ELF-1 (cell line): ENCODE data around the gene ALKBH6.

Experiments
- DNase-seq: peaks from one replicate; pipeline ENCODE4 v3.0.0-alpha.2; 2016; ENCODE audit warnings: low read depth, low spot score

Gene ALKBH6

DNA sequence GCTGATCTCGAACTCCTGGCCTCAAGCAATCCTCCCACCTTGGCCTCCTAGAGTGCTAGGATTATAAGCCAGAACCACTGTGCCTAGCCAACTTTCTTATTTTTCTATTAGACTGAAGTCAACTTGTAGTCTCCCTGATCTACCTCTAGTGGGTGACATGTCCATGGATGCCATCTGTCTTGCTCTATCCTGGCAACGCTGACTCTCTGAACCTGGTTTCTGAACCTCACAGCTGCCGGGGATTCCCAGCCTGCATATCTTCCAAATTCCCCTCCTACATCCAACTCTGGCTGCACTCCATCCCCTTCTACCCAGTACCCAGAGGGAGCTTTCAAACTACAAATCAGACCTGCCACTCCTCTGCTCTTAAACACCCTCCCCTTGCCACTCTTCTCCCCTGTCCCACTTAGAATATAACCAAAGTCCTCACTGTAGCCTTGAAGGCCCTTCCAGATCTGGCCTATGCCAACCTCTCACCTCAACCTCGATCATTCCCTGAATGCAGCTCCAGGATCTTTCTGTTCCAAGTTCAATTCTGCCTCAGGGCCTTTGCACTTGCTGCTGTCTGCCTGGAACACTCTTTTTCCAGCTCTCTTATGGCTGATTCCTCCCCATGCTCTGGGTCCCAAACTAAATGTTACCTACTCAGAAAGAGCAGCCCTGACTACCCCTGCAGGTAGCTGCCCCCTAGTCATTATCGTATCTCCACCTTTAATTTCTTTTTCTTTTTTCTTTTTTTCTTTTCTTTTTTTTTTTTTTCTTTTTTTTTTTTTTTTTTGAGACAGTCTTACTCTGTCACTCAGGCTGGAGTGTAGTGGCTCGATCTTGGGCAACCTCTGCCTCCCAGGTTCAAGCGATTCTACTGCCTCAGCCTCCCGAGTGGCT is 16.5 kb upstream of the ALKBH6 start:
- DNase-seq, result no peak

DNA sequence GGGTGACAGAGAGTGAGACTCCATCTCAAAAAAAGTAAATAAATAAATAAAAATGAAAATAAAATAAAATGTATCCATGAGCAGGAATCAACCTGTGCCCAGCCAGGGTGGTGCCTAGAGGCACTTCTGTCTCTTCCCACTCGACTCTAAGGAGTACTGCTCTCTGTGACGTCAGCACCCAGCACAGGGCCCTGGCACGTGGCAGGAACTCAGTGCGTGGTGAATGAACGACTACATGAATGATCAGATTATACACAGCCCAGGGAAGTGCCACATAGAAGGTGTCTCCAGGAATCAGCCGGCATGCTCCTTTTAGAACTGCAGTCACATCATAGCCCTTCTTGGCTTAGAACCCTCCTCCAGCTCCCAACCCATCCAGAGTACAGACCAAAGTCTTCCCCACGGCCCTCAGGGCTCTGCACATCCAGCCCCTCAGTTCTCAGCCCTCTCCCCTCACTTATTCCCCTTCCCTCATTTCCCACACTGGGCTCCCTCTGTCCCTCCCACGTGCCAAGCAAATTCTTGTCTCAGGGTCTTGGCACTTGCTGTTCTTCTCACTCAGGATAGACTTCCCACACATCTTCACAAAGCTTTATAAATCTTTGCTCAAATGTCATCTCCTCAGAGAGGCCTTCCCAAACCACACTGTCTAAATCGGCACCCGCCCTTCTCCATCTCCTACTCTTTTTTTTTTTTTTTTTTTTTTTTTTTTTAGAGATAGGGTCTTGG is 14.5 kb upstream of the ALKBH6 start:
- DNase-seq, result no peak

DNA sequence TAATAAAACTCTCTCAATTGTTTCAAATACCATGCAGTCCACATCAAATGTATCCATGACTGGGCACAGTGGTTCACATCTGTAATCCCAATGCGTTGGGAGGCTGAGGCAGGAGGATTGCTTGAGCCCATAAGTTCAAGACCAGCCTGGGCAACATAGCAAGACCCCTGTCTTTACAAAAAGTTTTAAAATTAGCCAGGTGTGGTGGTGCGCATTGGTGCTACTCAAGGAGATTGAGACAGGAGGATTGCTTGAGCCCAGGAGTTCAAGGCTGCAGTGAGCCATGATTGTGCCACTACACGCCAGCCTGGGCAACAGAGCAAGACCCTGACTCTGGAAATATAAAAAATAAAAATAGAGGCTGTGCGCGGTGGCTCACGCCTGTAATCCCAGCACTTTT is 13.7 kb upstream of the ALKBH6 start:
- no peak for DNase-seq

DNA sequence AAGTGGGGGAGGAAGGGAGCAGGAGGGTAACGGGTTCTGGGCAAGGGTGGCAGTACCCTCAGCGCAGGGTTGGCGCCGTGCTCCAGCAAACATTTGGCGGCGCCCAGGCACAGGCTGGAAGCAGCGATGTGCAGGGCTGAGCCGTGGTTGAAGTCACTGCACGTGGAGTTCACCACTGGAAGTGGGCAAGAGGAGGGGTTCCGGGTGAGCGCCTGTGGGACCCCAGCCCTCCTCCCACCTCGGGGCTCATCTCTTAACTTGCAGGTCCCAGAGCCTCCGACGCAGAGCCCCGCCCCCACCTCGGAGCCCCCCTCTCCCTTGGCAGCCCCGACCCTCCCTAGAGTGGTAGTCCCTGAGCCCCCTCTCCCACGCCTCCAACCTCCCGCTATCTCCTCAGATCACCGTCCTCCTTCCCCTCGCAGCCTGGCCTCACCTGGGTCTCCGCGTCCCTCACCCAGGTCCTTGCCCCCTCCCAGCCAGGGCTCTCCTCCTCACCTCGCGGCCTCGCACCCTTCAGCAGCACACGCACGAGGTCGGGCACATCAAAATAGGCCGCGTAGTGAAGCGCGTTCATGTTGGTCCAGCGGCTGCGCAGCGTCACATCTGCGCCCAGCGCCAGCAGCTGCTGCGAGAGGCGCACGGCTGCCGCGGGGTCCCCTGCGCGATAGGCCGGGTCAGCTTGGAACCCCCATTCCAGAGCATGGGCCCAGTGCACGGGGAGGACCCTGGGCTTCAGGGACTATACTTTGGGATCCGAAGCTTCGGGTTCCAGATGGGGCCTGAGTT is 12.3 kb upstream of the ALKBH6 start:
- DNase-seq, result no peak

DNA sequence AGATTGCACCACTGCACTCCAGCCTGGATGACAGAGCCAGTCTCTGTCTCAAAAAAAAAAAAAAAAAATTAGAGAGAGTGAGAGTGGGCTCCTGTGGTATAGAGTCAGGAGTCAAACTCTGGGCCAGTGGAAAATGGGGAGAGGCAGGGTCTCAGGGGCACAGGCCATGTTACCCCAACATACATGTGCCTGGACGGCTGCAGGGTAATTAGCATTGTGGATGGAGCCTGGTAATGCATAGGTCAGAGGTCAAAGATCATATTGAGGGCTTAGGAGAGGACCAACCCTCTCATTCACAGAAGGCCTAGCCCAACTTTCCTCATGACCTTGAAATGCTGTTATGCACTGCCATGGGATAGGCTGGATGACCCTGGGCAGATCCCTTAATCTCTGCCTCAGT is 11.5 kb upstream of the ALKBH6 start:
- no peak for DNase-seq

DNA sequence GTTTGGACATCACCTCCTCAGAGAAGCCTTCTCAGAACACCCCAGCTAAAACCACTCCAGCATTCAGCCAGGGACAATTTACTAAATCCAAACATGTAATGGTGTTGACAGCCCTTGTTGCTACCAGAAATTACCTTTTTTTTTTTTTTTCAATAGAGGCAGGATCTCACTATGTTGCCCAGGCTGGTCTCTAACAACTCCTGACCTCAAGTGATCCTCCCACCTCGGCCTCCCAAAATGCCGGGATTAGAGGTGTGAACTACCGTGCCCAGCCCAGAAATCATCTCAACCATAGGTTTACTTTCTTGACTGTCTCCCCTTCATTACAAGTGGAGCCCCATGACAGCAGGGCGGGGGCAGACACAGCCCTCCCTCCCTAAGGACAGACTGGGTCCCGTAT is 9.4 kb upstream of the ALKBH6 start:
- DNase-seq, result no peak

DNA sequence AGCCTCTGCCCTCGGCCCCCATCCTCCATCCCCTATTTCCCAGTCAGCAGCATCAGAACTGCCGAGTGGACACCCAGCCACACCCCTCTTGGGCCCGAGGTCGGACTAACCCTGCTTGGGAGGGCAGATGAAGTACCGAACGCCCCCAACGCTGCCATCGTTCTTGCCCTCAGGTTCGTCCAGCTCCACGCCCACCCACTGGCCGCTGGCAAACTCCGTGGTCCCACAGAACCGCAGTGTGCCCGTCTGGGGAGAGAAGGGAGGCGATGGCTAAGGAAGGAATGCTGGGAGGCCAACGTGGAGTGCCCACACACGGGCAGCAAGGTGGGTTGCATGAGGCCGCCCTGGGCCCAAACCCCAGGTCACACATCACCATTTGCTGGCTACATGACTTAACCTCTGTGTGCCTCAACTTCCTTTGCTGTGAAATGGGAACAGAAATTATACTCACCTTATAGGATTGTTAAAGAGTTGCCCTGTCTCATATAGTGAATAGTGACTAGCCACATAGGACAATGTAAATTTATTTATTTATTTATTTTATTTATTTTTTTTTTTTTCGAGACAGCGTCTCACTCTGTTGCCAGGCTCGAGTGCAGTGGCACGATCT is 5.2 kb upstream of the ALKBH6 start:
- no peak for DNase-seq

DNA sequence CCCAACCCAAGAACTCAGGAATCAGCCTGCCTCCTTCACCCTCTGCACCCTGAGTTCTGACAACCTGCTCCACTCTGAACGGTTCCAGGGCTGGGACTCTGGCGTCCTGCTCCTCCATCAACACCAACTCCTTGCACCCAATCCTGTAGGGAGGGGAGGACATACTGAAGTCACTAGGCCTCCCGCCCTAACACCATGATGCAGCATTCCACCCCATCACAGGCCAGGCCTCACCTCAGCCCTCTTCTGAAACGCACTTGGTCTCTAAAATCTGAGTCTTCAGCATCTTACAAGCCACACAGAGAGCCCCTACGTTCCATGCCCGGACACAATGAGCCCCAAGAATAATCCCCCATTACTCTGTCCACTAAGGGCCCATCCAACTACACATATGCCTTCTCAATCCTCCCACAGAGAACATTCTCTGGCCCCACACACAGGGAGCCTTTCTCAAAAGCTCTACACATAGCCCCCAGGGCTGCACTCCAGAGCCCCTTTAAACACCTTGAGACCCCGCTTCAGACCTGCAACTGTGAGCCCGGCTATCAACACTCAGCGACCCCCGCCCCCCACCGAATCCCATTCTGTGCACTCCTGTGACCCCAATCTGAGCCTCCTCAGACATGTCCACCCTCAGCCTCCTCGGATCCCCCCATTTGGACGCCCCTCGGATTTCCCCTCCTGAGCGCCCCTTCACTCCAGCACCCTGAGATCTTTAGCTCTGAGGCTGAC is 567 bp downstream of the ALKBH6 start:
- DNase-seq, result no peak

DNA sequence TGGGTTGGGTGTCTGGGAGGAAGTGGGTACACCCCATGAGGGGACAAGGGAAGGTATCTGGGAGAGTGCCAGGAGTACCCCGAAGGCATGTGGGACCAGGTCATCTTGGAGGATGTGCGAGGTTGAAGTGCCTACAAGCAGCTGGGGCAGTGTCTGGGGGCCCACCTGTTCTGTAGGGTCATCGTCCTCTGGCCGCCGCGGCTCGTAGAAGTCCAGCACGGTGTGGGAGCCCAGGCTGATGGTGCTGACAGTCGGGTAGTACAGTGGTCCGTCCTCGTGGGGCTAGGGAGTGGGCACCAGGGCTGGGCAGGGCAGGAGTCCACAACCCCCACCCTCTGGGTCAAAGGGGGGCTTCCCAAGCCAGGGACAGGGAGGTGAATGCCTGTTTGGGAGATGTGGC is 3.6 kb downstream of the ALKBH6 start:
- no peak for DNase-seq

DNA sequence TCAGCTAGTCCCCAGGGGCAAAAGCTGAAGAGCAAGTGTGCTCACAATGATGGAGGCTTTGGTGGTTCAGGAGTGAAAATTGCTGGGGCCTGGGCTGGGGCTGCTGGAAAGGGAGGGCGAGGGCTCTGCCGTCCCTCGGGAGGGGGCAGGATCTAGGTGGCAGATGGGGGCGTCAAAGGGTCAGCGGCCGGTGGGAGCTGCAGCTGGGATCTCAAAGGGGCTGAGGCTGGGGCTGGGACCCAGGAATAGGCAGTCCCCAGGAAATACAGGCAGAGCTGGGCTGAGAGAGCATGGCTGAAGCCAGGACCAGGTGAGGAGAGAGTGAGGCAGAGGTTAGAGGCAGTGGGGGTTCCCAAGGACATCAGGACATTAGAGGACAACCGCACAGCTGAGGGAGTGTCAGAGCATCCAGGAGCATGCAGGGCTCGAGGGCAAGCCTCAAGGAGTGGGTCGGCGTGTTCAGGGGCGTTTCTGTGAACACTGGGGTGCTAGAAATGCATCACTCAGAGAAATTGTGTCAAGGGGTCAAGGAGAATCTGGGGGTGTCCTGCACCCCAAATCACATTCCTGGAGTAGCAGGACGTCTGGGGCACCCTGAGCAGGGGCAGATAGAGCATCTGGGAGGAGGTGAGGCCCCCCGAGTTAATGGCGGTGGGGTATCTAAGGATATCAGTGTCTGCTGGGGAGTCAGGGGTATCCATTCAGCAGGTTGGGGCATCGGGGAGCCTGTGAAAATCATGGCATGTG is 4.2 kb downstream of the ALKBH6 start:
- no peak for DNase-seq

DNA sequence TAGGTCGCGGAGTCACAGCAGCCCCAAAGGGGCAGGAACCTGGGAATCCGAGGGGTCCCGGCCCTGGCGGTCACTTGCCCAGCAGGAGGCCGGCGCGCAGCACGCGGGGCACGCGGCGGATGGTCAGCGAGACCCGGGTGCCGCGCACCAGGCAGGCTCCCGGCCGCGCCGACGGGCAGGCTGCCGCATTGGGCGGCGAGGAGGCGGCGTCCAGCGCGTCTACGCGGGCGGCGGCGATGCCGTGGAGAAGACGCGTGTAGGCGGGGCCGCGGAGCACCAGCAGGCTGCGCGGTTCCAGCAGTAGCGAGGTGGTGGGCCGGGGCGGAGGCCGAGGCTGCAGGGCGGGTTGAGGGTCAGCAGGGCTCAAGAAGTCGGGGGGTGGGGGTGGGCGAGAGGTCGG is 4.8 kb downstream of the ALKBH6 start:
- no peak for DNase-seq

DNA sequence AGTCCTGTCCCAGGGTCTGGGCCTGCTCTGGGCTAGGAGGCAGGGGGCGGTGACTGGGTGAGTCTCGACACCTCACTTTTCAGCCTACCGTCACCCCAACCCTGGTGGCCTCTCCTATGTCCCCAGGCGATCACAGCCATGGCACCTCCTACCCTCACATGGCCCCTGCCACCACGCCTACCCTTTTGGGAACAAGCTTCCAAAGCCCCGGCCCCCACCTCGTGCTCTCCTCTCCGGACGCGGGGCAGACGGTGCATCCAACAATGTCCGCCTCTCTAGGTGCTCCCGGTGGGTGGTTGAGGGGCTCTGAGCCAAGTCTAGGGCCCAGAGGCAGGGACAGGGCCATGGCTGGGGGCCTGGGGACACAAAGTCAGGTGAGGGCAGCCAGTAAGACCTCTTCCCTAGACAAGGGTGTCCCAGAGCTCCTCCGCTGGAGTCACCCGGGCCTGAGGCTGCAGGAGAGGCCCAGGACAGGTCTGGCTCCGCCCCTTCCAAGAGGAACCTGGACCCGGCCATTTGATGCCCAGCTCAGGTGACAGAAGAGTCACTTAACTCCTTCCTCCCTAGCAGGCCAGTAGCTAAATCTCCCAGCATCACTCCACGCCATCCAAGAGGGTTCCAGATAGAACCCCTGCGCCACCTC is 5.6 kb downstream of the ALKBH6 start, which contains the start of gene SYNE4:
SYNE4 (minus strand) TSS at position 478 of the 643 bp plus-strand sequence; CDS start at position 346, 132 bp downstream.
- peak; percentile 79 for DNase-seq

DNA sequence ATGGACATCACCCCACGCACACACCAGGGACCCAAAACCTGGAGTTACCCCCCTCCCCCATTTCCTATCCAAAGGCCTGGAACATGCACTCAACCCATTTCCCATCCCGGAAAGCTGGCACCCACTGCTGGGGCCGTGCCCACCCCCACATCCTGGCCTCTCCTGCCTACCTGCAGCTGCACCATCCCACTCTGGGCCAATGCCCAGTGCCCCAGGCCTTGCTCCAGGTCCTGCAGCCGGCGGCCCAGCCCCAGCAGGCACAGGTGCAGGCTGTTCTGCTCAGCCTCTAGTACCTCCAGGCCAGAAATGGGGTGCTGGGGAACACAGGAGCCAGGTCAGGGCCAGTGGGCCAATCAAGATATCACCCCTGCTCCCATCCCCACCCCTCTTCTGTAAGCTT is 7.1 kb downstream of the ALKBH6 start:
- DNase-seq, result no peak

DNA sequence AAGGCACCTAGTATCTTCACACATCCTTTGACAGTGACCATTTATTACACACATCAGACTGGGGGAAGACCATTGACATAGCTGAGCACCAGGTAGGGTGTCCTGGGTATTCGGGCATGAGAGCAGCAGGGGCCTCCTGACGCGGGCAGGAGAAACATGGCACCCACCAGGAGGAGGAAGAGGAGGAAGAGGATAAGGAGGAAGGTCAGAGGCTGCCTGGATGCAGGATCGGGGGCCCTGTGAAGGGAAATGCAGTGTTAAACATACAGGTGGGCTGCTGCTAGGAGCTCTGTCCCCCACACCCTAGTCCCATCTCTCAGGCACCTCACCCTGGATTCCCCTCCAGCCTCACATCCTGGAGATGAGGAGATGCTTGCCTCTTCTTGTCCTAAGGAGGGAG is 10.7 kb downstream of the ALKBH6 start:
- no peak for DNase-seq

DNA sequence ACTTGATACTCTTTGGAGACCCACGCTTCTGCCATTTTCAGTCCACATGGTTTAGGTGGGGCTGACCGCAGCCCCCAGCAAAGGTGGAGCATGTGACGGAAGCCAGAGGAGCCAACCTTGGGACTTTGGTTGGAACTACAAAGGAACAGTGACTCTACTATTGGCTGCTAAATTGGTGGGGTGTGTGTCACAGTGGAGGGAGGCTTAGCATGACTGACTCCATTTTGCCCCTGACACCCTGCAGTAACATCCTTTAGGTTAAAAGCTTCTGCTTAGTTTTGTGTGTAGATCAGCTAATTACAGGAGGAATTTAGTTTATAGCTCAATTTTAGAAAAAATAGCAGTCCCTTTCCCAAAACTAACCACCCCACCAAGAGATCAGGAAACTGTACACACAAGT is 12.4 kb downstream of the ALKBH6 start:
- DNase-seq, result no peak

DNA sequence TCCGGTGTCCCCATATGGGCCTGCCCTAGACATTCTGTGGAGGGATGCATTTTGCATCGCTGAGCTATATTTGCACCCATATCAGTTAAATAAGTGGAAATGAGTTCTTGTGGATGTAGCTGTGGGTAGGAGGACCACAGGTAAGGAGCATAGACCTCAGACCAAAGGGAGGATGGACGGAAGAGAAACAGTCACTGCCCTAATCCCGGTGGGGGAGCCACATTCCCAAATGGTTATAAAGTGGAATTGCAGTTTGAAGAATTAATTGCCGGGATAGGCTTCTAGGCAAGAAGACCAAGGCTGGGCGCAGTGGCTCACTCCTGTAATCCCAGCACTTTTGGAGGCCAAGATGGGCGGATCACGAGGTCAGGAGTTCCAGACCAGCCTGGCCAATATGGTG is 17.2 kb downstream of the ALKBH6 start:
- no peak for DNase-seq

DNA sequence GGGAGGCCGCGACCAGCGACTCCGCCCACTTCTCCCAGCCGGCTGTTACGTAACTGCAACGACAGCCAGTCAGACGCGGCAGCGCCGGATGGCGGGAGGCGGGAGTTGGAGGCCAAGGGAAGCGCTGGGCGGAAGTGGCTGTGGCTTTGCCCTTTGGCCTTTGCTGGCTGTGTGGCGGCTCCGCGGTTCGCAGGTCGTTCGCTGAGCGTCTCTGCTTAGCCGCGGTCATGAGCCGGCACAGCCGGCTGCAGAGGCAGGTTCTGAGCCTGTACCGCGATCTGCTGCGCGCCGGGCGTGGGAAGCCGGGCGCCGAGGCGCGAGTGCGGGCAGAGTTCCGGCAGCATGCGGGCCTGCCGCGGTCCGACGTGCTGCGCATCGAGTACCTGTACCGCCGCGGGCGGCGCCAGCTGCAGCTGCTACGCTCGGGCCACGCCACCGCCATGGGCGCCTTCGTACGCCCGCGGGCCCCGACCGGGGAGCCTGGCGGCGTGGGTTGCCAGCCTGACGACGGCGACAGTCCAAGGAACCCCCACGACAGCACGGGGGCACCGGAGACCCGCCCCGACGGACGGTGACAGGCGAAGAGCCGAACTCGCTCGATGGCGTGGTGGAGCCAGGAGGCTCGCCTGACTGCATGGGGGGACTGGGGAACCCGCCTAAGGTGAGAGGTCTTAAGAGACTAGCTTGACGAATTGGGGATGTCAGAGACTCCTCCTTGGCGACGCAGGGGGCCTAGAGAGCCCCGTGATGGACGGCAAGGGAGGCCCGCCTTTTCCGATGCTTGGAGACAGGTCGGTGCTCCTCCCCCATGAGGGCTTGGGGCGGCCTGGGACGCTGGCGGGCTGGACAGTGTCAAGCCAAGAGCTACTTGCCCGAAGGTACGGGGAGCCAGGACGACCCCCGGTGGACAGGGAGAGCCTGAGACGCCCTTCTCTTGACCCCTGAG is 18.7 kb downstream of the ALKBH6 start, which contains the start of gene SDHAF1:
SDHAF1 (plus strand) TSS at position 141 of the 946 bp plus-strand sequence; CDS start at position 228, 87 bp downstream.
- peak; percentile 95 for DNase-seq

DNA sequence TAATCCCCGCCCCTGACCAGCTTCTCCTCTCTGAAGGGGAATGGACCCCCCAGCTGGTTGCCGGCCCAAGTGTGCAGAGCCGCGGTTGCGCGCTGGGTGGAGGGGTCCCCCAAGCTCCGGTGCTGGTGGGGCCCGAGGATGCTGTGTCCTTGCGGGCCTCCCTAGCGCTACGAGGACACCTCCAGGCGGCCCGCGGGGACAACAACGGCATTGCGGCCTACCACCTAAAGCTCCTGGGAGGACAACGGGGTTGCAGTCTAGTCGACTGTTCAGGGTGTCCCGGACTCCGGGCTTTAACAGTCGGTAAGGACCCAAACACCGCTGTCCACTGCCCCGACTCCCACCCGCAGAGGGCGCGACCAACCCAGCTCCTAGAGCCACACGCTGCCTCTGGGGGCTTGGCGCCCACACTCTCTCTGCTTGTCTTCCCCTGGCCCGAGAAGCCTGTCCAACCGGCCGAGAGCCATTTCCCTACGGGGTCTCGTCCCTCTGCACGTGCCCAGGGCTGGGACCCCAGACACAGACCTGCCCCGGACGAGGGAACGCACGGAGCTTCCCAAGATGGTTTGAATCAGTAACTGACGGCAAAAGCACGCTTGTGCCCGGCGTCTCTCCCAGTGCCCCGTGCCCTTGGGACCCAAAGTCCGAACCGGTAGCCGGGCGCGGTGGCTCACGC is 20.0 kb downstream of the ALKBH6 start:
- no peak for DNase-seq
